GM12801 (cell line): ENCODE data around the gene FHDC1.

ENCODE experiments used
- CTCF ChIP-seq: IDR thresholded peaks from one replicate; pipeline ENCODE4 v1.5.1; 2011; ENCODE audit warnings: control low read depth; ENCODE audit not compliant: insufficient read length; ENCODE audit errors: extremely low read depth

FHDC1 gene

DNA sequence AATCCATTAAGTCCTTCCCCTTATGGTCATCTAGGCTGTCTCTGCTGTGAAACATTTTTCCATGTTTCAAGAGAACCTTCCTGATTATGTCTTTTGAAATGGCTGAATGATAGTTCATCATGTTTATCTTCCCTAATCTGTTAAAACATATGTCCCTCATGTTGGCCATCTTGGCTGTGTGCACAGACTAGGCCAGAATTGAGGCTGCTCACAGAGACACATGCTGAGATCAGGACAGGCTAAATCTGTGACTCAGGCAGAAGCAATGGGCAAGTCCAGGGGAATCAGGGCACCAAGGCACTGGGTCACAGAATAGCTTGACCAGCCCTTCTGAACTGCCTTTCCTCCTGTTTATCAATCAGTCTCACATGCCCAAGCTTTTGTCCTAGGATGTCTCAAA, 78.3 kb downstream of the FHDC1 start:
- TF ChIP-seq CTCF = no peak

DNA sequence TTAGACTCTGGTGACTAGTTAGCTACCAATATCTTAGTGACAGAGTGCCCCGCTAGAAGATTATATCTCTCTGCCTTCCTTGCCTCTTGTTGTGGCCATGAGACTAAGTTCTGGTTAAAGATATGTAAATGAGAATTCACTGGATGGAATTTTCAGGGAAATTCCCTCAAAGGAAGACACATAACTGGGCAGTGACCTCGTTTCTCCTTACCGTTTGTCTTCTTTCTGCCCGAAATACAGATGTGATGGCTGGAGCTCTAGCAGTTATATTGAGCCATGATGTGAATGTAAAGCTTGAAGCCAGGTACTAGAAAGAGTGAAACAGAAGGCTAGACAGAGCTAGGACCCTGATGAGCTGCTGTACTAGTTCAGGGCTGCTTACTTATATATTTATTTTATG, 80.5 kb downstream of the FHDC1 start:
- no peak for TF ChIP-seq CTCF

- no peak for TF ChIP-seq CTCF
Measured at GRCh38 chr4:153018031-153018430, 81.9 kb downstream of the FHDC1 start.

GRCh38 chr4:153018684-153019083, 82.6 kb downstream of the FHDC1 start:
- TF ChIP-seq CTCF = no peak

DNA sequence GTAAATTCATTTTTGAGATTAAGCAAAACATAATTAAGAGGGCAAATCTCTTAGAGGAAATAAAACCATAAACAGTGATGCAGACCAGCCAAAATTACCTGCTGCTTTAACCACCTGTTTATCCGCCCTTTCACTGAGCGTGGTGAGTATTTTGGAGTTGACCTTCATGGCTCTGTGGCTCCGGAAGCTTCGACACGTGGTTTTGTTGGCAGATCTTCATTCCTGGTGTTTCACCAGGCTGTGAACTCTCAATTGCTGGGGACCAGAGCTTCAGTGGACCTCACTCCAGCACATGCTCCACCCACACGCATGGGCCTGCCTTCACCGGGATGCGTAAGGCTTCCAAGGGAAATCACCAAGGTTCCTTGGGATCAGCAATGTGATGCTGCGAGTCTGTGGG, 83.8 kb downstream of the FHDC1 start:
- no peak for TF ChIP-seq CTCF

DNA sequence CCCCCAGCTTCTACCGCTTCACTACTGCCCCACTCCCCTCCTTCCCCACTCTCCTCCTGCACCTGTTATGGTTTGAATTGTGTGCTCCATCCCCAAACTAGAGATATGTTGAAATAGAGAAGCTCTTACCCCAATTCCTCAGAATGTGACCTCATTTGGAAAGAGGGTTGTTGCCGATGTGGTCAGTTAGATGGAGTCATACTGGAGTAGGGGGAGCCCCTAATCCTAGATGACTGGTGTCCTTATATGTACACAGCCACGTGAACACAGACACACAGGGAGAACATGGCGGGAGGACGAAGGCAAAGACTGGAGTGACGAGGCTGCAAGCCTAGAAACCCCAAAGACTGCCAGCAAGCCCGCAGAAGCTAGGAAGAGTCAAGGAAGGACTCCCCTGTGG, 84.3 kb downstream of the FHDC1 start:
- no peak for TF ChIP-seq CTCF

DNA sequence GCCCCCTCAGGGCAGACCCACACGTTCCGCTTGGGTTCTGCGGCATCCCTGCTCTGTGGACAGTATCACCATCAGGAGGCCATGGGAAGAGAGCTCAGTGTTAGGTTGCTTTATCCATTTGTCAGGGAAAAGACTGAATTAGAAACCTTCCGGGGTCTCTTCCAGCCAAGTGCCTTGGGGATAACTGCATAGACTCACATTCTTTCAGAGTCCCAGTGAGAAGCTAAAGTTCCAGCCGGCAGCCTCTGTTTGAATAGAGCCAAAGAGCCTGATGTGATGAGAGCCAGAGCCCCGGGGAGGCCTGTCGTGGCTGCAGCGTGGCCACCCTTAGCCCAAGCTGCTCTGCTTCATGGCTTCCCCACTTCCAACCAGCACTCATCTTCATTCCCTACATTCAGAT, 85.2 kb downstream of the FHDC1 start:
- TF ChIP-seq CTCF = no peak

GRCh38 chr4:153022241-153022715, 86.2 kb downstream of the FHDC1 start:
- TF ChIP-seq CTCF = no peak
